ENCODE measurements around the gene GLMN. TPM values are rescaled to one million over a fixed set of nuclear protein-coding genes. Genes with fewer than 3 reads are reported as not detected.
A peak's percentile ranks its signal among the peaks of the same experiment; 100 is the strongest.

The GLMN gene
- total RNA-seq, 2 experiments from 2014 or later: 14.2 to 18.2 TPM

DNA sequence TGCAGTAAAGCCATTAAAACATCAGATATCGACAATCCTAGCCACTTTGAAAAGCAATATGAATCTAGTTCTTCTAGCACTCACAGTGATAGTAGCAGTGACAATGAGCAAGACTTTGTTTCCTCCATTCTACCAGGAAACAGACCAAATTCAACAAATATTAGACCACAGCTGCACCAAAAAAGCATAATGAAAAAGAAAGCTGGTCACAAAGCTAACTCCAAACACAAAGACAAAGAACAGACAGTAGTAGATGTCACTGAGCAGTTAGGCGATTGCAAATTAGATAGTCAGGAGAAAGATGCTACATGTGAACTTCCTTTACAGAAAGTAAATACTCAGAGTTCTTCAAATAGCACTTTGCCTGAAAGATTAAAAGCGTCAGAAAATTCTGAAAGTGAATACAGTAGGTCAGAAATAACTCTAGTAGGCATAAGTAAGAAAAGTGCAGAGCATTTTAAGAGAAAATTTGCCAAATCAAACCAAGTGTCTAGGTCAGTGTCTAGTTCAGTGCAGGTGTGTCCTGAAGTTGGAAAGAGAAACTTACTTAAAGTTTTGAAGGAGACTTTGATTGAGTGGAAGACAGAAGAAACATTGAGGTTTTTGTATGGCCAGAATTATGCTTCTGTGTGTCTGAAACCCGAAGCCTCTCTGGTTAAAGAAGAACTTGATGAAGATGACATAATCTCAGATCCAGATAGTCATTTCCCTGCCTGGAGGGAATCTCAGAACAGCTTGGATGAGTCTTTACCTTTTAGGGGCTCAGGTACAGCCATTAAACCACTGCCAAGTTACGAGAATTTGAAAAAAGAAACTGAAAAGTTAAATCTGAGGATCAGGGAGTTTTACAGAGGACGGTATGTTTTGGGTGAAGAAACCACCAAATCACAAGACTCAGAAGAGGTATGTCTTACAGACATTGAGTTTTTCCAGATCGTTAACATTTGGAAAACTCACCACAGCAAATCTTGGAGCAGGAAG, 25.0 kb upstream of the GLMN start:
- peaks cover 75% of the 10 kb centered on the region for H3K36me3 Mint-ChIP-seq (ENCODE audit: low read depth)
- DNase-seq: peak; percentile 7
- CTCF ChIA-PET: no interaction called here
- H3K4me3 Mint-ChIP-seq: peak overlapping the region; percentile 20
- POLR2A ChIA-PET: interaction anchor here (1.1 kb wide), 1 partner anchor 10 kb away, joined by 3 read pairs; no protein-coding TSS in a partner anchor
- peaks cover 33% of the 10 kb centered on the region for H3K9me3 Mint-ChIP-seq
- peaks cover 26% of the 10 kb centered on the region for H3K4me1 Mint-ChIP-seq
- H3K27me3 Mint-ChIP-seq: no peaks in the 10 kb centered on the region
- H3K27ac Mint-ChIP-seq: peak overlapping the region; percentile 93

- ChIA-PET POLR2A (interaction anchor here (0.6 to 1.4 kb wide), 3 partner anchors 167 to 566 kb away, joined by 3 to 10 read pairs (median 4); no protein-coding TSS in a partner anchor), CTCF (interaction anchor here (0.6 to 2.7 kb wide), 6 partner anchors 8 to 275 kb away, joined by 3 to 14 read pairs (median 4); partner anchors contain the start of gene GFI1)
- DNase-seq: peak; percentile 40
- H3K27me3 Mint-ChIP-seq: no peaks in the 10 kb centered on the region
- H3K4me3 Mint-ChIP-seq: peak overlapping the region; percentile 28
- peaks cover 57% of the 10 kb centered on the region for H3K4me1 Mint-ChIP-seq
- peak overlapping the region; percentile 79 for H3K27ac Mint-ChIP-seq
- peaks cover 45% of the 10 kb centered on the region for H3K36me3 Mint-ChIP-seq (ENCODE audit: low read depth)
- H3K9me3 Mint-ChIP-seq: peaks cover 7% of the 10 kb centered on the region
Measured at GRCh38 chr1:92317836-92318493, 19.2 kb upstream of the GLMN start.

- Mint-ChIP-seq H3K27me3 (no peaks in the 10 kb centered on the region), H3K36me3 (ENCODE audit: low read depth) (peaks cover 50% of the 10 kb centered on the region), H3K4me3 (peak overlapping the region; percentile 42), H3K4me1 (peaks cover 68% of the 10 kb centered on the region), H3K9me3 (peaks cover 7% of the 10 kb centered on the region), H3K27ac (peak overlapping the region; percentile 85)
- POLR2A ChIA-PET: interaction anchor here (0.5 to 0.9 kb wide), 2 partner anchors 145 to 168 kb away, joined by 3 to 5 read pairs; no protein-coding TSS in a partner anchor
- peak; percentile 65 for DNase-seq
- CTCF ChIA-PET: interaction anchor here (0.9 to 5.8 kb wide), 4 partner anchors 12 to 204 kb away, joined by 3 to 33 read pairs (median 9); partner anchors contain the start of gene GFI1
Measured at GRCh38 chr1:92315766-92316599, 17.2 kb upstream of the GLMN start.

DNA sequence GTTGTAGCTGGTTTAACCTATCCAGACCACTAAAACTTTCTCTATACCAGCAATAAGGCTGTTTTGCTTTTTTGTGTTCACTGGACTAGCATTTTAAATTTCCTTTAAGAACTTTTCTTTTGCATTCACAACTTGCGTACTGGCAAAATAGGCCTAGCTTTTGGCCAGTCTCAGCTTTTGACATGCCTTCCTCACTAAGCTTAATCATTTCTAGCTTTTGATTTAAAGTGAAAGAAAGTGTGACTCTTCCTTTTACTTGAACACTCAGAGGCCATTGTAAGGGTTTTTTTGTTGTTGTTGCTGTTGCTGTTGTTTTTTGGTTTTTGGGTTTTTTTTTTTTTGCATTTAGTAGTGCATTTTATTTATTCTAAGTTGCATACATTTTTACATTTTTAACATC, 15.2 kb upstream of the GLMN start:
- DNase-seq: no peak
- peaks cover 7% of the 10 kb centered on the region for H3K9me3 Mint-ChIP-seq
- ChIA-PET CTCF (interaction anchor here (0.6 to 5.8 kb wide), 8 partner anchors 11 to 812 kb away, joined by 3 to 33 read pairs (median 4); partner anchors contain the start of gene GFI1), POLR2A (interaction anchor here (0.6 to 1.1 kb wide), 5 partner anchors 9 to 168 kb away, joined by 3 to 7 read pairs (median 3); no protein-coding TSS in a partner anchor)
- no peaks in the 10 kb centered on the region for H3K27me3 Mint-ChIP-seq
- no peak overlapping the region for H3K4me3 Mint-ChIP-seq
- H3K4me1 Mint-ChIP-seq: peaks cover 71% of the 10 kb centered on the region
- H3K36me3 Mint-ChIP-seq (ENCODE audit: low read depth): peaks cover 43% of the 10 kb centered on the region
- H3K27ac Mint-ChIP-seq: peak overlapping the region; percentile 52

GRCh38 chr1:92310185-92310597, 11.4 kb upstream of the GLMN start:
- Mint-ChIP-seq H3K36me3 (ENCODE audit: low read depth) (peaks cover 49% of the 10 kb centered on the region), H3K9me3 (peaks cover 7% of the 10 kb centered on the region), H3K4me3 (no peak overlapping the region), H3K4me1 (peaks cover 39% of the 10 kb centered on the region), H3K27me3 (no peaks in the 10 kb centered on the region), H3K27ac (no peak overlapping the region)
- POLR2A ChIA-PET: no interaction called here
- CTCF ChIA-PET: interaction anchor here (0.6 to 1.4 kb wide), 16 partner anchors 9 to 314 kb away, joined by 3 to 11 read pairs (median 4); partner anchors contain the start of genes GFI1, GLMN and RPAP2
- DNase-seq: no peak

DNA sequence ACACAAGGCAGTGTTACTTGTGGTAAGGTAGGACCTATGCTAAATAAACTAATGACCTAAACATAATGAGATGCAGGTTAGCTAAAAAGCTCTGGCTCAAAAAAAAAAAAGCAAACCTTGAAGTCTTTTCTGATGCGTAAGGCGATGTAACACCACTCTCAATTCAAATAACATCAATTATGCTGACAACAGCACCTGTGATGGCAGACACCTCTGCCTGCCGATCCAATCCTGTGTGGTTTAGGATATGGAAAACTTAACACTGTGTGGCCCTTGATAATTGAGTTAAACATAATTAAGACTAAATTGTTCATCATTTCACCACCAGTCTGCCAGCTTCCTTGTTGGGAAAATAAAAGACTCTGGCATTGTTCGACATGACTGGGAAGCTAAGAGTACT, 9.2 kb upstream of the GLMN start:
- ChIA-PET CTCF (no interaction called here), POLR2A (no interaction called here)
- H3K36me3 Mint-ChIP-seq (ENCODE audit: low read depth): peaks cover 44% of the 10 kb centered on the region
- H3K27ac Mint-ChIP-seq: no peak overlapping the region
- peaks cover 22% of the 10 kb centered on the region for H3K4me1 Mint-ChIP-seq
- no peaks in the 10 kb centered on the region for H3K9me3 Mint-ChIP-seq
- H3K4me3 Mint-ChIP-seq: no peak overlapping the region
- H3K27me3 Mint-ChIP-seq: no peaks in the 10 kb centered on the region
- DNase-seq: no peak

GRCh38 chr1:92306020-92306419, 7.2 kb upstream of the GLMN start:
- DNase-seq: no peak
- ChIA-PET POLR2A (no interaction called here), CTCF (interaction anchor here (1.1 kb wide), 1 partner anchor 303 kb away, joined by 3 read pairs; no protein-coding TSS in a partner anchor)
- Mint-ChIP-seq H3K27me3 (no peaks in the 10 kb centered on the region), H3K36me3 (ENCODE audit: low read depth) (peaks cover 35% of the 10 kb centered on the region), H3K27ac (no peak overlapping the region), H3K4me3 (no peak overlapping the region), H3K4me1 (peaks cover 20% of the 10 kb centered on the region), H3K9me3 (no peaks in the 10 kb centered on the region)

- Mint-ChIP-seq H3K36me3 (ENCODE audit: low read depth) (peaks cover 32% of the 10 kb centered on the region), H3K27ac (no peak overlapping the region), H3K27me3 (no peaks in the 10 kb centered on the region), H3K9me3 (no peaks in the 10 kb centered on the region), H3K4me3 (no peak overlapping the region), H3K4me1 (peaks cover 46% of the 10 kb centered on the region)
- CTCF ChIA-PET: interaction anchor here (0.6 to 2.4 kb wide), 3 partner anchors 9 to 482 kb away, joined by 3 to 7 read pairs (median 3); no protein-coding TSS in a partner anchor
- DNase-seq: no peak
- POLR2A ChIA-PET: no interaction called here
Measured at GRCh38 chr1:92301021-92301420, 2.2 kb upstream of the GLMN start.

DNA sequence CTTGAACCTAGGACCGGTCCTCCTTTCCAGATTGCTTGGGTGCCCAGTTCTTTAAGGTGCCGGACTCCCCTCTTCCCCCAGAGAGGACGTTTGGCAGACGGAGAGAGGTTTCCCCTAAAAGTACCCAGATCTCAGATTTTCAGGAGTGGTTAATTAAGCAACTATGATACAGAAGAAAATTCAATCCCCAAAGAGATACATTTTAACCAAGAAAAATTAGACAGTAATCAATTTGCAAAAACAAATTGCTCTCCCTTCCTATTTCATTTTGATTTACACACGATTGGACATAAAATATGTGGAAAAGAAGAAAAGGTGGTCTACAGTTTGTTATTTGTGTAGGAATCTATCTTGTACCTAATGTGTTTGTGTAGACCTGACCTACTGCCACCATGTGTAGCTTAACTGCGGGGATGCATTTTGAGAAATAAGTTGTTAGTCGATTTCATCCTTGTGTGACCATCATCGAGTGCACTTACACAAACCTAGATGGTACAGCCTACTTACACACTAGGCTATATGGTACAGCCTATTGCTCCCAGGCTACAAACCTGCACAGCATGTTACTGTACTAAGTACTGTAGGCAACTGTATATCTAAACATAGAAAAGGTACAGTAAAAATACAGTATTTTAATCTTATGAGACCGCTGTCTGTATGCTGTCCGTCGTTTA, 827 bp upstream of the GLMN start:
- H3K9me3 Mint-ChIP-seq: no peaks in the 10 kb centered on the region
- H3K27ac Mint-ChIP-seq: peak overlapping the region; percentile 94
- peak overlapping the region; percentile 98 for H3K4me3 Mint-ChIP-seq
- H3K4me1 Mint-ChIP-seq: peaks cover 51% of the 10 kb centered on the region
- H3K27me3 Mint-ChIP-seq: no peaks in the 10 kb centered on the region
- DNase-seq: no peak
- peaks cover 32% of the 10 kb centered on the region for H3K36me3 Mint-ChIP-seq (ENCODE audit: low read depth)
- POLR2A ChIA-PET: no interaction called here
- CTCF ChIA-PET: interaction anchor here (0.6 to 2.4 kb wide), 4 partner anchors 11 to 724 kb away, joined by 3 to 7 read pairs (median 4); no protein-coding TSS in a partner anchor

DNA sequence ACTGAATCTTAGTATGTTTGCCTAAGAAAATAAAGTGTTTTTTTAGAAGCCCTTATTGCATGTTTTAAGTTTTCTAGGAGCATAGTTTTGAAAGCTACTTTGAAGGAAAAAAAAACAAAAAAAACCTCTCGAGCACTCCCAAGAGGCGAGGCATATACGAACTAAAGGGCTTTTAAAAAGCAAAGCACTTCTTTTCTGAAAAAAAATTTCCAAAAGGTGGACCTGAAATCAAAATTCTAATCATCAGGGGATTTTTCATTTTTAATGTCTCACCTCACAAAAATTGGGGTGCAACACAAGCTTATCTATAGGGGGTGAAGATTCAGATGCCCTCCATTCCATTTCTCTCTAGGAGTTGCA, 594 bp downstream of the GLMN start:
- CTCF ChIA-PET: interaction anchor here (0.6 to 1.0 kb wide), 4 partner anchors 12 to 488 kb away, joined by 3 to 5 read pairs (median 4); no protein-coding TSS in a partner anchor
- Mint-ChIP-seq H3K4me1 (peaks cover 53% of the 10 kb centered on the region), H3K4me3 (peak overlapping the region; percentile 98), H3K27me3 (no peaks in the 10 kb centered on the region), H3K36me3 (ENCODE audit: low read depth) (peaks cover 33% of the 10 kb centered on the region), H3K9me3 (no peaks in the 10 kb centered on the region), H3K27ac (peak overlapping the region; percentile 94)
- DNase-seq: no peak
- POLR2A ChIA-PET: interaction anchor here (0.6 kb wide), 1 partner anchor 11 kb away, joined by 4 read pairs; no protein-coding TSS in a partner anchor

DNA sequence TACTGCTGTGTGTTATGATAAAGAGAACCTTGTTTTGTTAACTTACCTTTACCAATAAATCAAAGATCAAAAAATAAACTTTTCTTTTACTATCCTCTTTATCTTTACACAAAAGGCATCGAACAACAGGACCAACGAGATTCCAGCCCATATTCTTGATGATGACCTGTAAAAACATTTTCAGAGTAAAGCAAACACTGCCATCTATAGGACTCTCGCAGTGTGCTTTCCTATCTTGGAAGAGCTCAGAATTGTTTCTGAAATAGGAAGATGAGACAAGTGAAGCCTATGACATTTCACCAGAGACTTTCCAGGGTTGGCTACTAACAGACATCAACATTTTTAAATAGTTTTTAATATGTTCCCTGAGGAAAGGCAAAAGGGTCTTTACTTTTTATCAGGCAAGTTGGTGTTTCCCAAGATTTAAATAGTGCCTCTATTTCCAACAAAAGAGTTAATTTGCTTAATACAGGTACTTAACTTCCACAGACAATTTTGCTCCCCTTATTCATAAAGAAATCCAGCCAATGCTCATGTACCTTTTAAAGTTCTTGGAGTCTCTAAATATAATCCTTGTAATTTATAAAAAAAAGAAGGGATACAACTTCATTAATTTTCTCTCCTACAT, 7.3 kb downstream of the GLMN start:
- H3K27ac Mint-ChIP-seq: no peak overlapping the region

More for the DNA sequence above, 7.3 kb downstream of the GLMN start:
- Mint-ChIP-seq H3K9me3 (no peaks in the 10 kb centered on the region), H3K27me3 (no peaks in the 10 kb centered on the region), H3K36me3 (ENCODE audit: low read depth) (peaks cover 49% of the 10 kb centered on the region), H3K4me1 (peaks cover 22% of the 10 kb centered on the region), H3K4me3 (no peak overlapping the region)
- ChIA-PET CTCF (interaction anchor here (0.5 to 0.6 kb wide), 2 partner anchors 293 to 295 kb away, joined by 3 read pairs; no protein-coding TSS in a partner anchor), POLR2A (no interaction called here)
- peak; percentile 39 for DNase-seq
